ENCODE data around the gene FAM227A. TPM values are rescaled to one million over a fixed set of nuclear protein-coding genes. Genes with fewer than 3 reads are reported as not detected.
A peak's percentile ranks its signal among the peaks of the same experiment; 100 is the strongest.

FAM227A gene
- total RNA-seq (2014; rRNA removed; shearing (Covaris generic); ENCODE audit: low replicate concordance) = 3.7 and 14.4 TPM in 2 replicates

- Histone ChIP-seq H3K4me1 (ENCODE audit: low read length) (peaks cover 13% of the 10 kb centered on the region), H3K4me3 (ENCODE audit: low read length) (peak within 1 kb of the TSS; percentile 83), H3K27ac (ENCODE audit: low read length) (peak within 1 kb of the TSS; percentile 79), H3K9ac (ENCODE audit: low read length) (peak within 1 kb of the TSS; percentile 91), H2AFZ (ENCODE audit: low read length) (peak within 1 kb of the TSS; percentile 94), H4K20me1 (ENCODE audit: insufficient read depth, low read depth, low read length) (no peaks in the 10 kb centered on the region), H3K9me2 (replicated peaks; ENCODE audit: insufficient read depth, low read length) (no peaks in the 10 kb centered on the region), H3K36me3 (ENCODE audit: insufficient read depth, low read length) (no peaks in the 10 kb centered on the region), H3K9me3 (ENCODE audit: low read length) (no peaks in the 10 kb centered on the region), H3K4me2 (ENCODE audit: low read depth, low read length, poor library complexity, severe bottlenecking) (peak within 1 kb of the TSS; percentile 90), H3K79me2 (ENCODE audit: low read length) (peaks cover 31% of the 10 kb centered on the region), H3K27me3 (ENCODE audit: low read length) (no peaks in the 10 kb centered on the region)
- peak; percentile 96 for DNase-seq
Observed at GRCh38 chr22:38656256-38657044, at the start of gene FAM227A, which contains the start of gene CBY1. Gene FAM227A, minus strand, starts transcription at chr22:38656392. Its CDS starts 6,224 bp downstream, at chr22:38650168. Gene CBY1, plus strand, starts transcription at chr22:38656638. Its CDS starts 11,417 bp downstream, at chr22:38668055.

DNA sequence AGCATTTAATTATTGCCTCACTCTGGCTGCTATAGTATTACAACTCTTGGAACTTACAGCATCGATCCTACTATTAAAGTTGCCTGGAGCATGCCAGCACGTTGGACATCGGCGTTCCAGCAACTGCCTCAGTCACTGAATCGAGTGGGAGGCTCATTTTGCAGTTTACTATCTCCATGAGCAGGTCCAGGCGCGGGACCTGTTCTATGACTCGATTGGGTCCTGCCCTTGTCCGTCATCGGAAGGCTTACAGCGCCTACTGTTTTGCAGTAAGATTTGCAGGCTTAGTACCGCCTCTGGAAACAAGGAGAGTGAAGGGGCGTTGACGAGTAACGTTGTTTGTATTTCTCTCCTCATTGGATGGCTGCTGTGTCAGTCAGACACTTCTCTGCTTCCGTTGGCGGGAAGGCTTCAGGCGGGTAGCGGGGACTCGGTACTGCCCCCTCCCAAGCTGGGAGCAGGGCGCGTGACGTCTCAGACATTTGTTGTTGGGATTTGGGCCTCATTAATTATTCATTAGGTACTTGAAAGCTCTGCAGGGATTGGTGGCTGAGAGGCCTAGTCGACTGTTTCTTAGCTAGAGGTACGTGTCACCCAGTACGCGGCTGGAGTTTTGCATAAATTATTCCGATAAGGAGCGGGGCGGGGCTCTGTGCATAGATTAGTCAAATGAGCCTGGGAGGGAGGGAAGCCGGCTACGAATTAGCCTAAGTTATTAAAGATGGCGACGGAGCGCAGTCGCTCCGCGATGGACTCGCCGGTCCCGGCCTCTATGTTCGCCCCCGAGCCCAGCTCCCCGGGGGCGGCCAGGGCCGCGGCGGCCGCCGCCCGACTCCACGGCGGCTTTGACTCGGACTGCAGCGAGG is 49.3 kb upstream of the FAM227A start, which contains the start of gene GTPBP1:
GTPBP1 (plus strand) TSS at position 710 of the 866 bp plus-strand sequence; CDS start at position 722, 12 bp downstream.
- peak within 1 kb of the TSS; percentile 29 for H2AFZ ChIP-seq (ENCODE audit: low read length)

DNA sequence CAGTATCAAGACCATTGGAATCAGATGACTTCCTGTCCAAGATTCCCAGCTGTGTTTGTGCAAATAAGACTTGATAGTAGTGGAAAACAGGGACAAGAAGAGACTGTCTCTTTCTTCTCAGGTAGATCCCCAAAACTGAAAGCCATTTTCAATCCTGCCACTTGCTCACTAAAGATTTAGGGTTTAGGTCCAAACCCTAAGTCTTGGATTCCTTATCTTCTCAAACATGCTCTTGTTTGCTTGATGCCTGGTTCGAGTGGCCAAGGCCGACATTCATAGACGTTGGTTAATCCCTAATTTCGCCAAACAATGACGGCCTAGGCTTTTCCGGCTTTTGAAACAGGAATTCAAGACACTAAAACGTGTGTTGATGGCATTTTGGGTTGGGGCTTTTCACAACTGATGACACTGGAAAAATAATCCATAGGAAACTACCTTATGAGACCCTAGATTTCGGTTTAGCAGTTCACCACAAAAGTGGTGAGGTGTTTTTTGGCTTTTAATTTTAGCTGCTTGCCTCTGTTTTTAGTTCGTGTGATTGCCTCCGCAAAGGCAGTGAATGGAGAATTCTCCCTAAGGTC is 48.6 kb upstream of the FAM227A start:
- Histone ChIP-seq H3K9ac (ENCODE audit: low read length) (peak overlapping the region; percentile 66), H3K4me1 (ENCODE audit: low read length) (peaks cover 54% of the 10 kb centered on the region), H3K4me3 (ENCODE audit: low read length) (peak overlapping the region; percentile 70)

More for the DNA sequence above, 49.3 kb upstream of the FAM227A start, which contains the start of gene GTPBP1:
- Histone ChIP-seq H4K20me1 (ENCODE audit: insufficient read depth, low read depth, low read length) (peaks cover 24% of the 10 kb centered on the region), H3K27me3 (ENCODE audit: low read length) (no peaks in the 10 kb centered on the region), H3K9ac (ENCODE audit: low read length) (peak within 1 kb of the TSS; percentile 95), H3K9me2 (replicated peaks; ENCODE audit: insufficient read depth, low read length) (no peaks in the 10 kb centered on the region), H3K4me2 (ENCODE audit: low read depth, low read length, poor library complexity, severe bottlenecking) (peak within 1 kb of the TSS; percentile 97), H3K9me3 (ENCODE audit: low read length) (no peaks in the 10 kb centered on the region), H3K36me3 (ENCODE audit: insufficient read depth, low read length) (peaks cover 10% of the 10 kb centered on the region; the same call in 1 of the 2 replicates), H3K4me1 (ENCODE audit: low read length) (peaks cover 59% of the 10 kb centered on the region), H3K27ac (ENCODE audit: low read length) (peak within 1 kb of the TSS; percentile 81), H3K79me2 (ENCODE audit: low read length) (peaks cover 47% of the 10 kb centered on the region), H3K4me3 (ENCODE audit: low read length) (peak within 1 kb of the TSS; percentile 79)
- DNase-seq = peak; percentile 100

DNA sequence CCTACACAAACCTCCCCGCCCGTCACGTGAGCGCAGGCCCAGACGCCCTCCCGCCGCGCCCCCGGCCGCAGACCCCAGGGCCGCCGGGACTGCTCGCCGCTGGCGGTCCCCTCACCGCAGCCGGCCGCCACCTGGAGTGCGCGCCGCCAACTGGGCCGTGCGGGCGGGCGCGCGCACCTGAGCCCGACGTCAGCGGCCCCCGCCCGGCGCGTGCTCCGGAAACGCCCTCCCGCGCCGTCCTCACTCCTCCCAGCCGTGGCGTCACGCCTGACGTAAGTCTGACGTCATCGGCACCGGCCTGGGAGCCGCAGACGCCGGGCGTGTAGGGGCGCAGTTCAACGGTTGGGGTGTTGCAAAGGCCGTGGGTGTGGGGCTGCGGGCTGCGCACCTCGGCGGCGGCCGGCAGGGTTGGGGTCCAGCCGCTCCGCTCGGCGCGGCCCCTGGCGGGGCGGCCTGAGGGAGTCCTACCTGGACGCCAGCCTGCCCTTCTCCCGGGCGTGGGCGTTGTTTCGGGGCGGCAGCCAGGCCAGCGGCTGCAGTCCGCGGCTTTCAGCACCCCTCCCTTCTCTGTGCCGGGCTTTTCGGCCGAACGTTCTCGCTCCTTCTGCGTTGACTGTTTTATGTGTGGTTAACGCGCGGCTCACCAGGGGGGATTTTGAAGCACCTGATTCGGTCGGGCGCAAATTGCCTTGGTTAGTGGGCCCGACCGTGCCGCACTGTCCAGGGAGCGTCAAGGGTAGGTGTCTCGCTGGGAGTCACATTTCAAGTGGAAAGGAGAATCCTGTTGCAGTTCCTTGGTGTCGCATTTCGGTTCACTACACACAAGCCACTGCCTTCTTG is 44.8 kb upstream of the FAM227A start, which contains the start of gene JOSD1:
JOSD1 (minus strand) TSS at position 155 of the 840 bp plus-strand sequence. CDS start 956 bp downstream, outside the sequence.
- peaks cover 60% of the 10 kb centered on the region for H3K4me1 ChIP-seq (ENCODE audit: low read length)
- H3K4me3 ChIP-seq (ENCODE audit: low read length) = peak within 1 kb of the TSS; percentile 80
- peak within 1 kb of the TSS; percentile 92 for H3K9ac ChIP-seq (ENCODE audit: low read length)
- peak within 1 kb of the TSS; percentile 34; the same call in 1 of the 2 replicates for H2AFZ ChIP-seq (ENCODE audit: low read length)
- no peaks in the 10 kb centered on the region for H3K9me3 ChIP-seq (ENCODE audit: low read length)
- peaks cover 47% of the 10 kb centered on the region for H3K79me2 ChIP-seq (ENCODE audit: low read length)
- no peaks in the 10 kb centered on the region for H3K9me2 ChIP-seq (replicated peaks; ENCODE audit: insufficient read depth, low read length)
- H3K36me3 ChIP-seq (ENCODE audit: insufficient read depth, low read length) = no peaks in the 10 kb centered on the region; the same call in 1 of the 2 replicates
- H3K27ac ChIP-seq (ENCODE audit: low read length) = peak within 1 kb of the TSS; percentile 56
- no peaks in the 10 kb centered on the region for H4K20me1 ChIP-seq (ENCODE audit: insufficient read depth, low read depth, low read length)
- H3K4me2 ChIP-seq (ENCODE audit: low read depth, low read length, poor library complexity, severe bottlenecking) = peak within 1 kb of the TSS; percentile 87
- DNase-seq = peak; percentile 98
- H3K27me3 ChIP-seq (ENCODE audit: low read length) = no peaks in the 10 kb centered on the region

More for the DNA sequence above, 48.6 kb upstream of the FAM227A start:
- Histone ChIP-seq H3K36me3 (ENCODE audit: insufficient read depth, low read length) (peaks cover 3% of the 10 kb centered on the region; the same call in 1 of the 2 replicates), H3K4me2 (ENCODE audit: low read depth, low read length, poor library complexity, severe bottlenecking) (peak overlapping the region; percentile 97), H2AFZ (ENCODE audit: low read length) (peak overlapping the region; percentile 29), H3K79me2 (ENCODE audit: low read length) (peaks cover 47% of the 10 kb centered on the region), H3K9me2 (replicated peaks; ENCODE audit: insufficient read depth, low read length) (no peaks in the 10 kb centered on the region), H4K20me1 (ENCODE audit: insufficient read depth, low read depth, low read length) (peaks cover 17% of the 10 kb centered on the region; the same call in 1 of the 2 replicates), H3K27ac (ENCODE audit: low read length) (peak overlapping the region; percentile 81), H3K27me3 (ENCODE audit: low read length) (no peaks in the 10 kb centered on the region), H3K9me3 (ENCODE audit: low read length) (no peaks in the 10 kb centered on the region)
- no peak for DNase-seq

DNA sequence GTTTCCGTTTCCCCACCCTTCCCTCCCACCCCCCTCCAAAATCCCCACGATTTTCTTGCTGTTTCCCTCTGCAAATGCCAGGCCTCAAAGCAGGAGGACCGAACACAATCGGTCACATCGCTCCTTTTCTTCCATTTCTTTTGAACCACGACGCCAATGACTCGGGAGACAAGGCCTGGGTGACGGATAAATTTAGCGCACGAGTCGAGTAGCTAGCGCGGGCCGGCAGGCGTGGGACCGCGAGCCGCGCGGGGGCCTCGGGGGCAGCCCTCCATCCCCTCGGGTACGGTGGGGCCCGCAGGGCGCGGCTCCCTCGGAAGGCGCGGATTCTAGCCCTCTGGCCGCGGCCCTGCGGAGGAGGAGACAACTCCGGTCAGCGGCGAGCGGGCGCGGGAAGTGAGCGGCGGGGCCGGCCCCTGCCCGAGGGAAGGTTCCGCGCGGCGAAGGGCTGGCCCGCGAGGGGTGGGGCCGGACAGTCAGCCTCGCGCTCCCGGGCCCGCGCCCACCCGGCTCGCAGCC is 44.1 kb upstream of the FAM227A start:
- Histone ChIP-seq H3K9me3 (ENCODE audit: low read length) (no peaks in the 10 kb centered on the region), H3K4me1 (ENCODE audit: low read length) (peaks cover 60% of the 10 kb centered on the region), H4K20me1 (ENCODE audit: insufficient read depth, low read depth, low read length) (no peaks in the 10 kb centered on the region), H3K9ac (ENCODE audit: low read length) (peak overlapping the region; percentile 92), H3K27me3 (ENCODE audit: low read length) (no peaks in the 10 kb centered on the region), H3K79me2 (ENCODE audit: low read length) (peaks cover 50% of the 10 kb centered on the region), H3K4me3 (ENCODE audit: low read length) (peak overlapping the region; percentile 80), H2AFZ (ENCODE audit: low read length) (no peak overlapping the region), H3K36me3 (ENCODE audit: insufficient read depth, low read length) (no peaks in the 10 kb centered on the region; the same call in 1 of the 2 replicates), H3K27ac (ENCODE audit: low read length) (peak overlapping the region; percentile 56), H3K9me2 (replicated peaks; ENCODE audit: insufficient read depth, low read length) (no peaks in the 10 kb centered on the region), H3K4me2 (ENCODE audit: low read depth, low read length, poor library complexity, severe bottlenecking) (peak overlapping the region; percentile 87)
- DNase-seq = peak; percentile 67

DNA sequence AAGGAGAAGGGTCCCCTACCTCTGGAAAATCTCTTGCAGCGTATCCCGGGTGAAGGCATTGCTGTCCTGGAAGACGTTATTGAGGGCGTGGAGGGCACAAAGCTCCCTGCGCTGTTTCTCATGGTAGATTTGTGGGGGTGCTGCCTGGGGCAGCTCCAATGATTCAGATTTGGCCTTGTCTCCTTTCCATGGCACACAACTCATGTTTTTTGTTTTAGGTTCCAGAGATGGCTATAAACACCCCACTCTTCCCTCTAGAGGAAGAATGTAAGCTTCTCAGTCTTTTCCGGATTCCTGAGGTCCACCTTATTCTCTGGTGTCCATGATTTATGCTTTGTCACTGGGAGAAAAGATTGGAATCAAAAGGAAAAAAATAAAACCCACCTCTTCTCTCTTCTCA is 43.6 kb upstream of the FAM227A start:
- peak overlapping the region; percentile 80 for H3K4me3 ChIP-seq (ENCODE audit: low read length)
- no peaks in the 10 kb centered on the region for H3K9me2 ChIP-seq (replicated peaks; ENCODE audit: insufficient read depth, low read length)
- H3K4me1 ChIP-seq (ENCODE audit: low read length) = peaks cover 56% of the 10 kb centered on the region
- peak overlapping the region; percentile 87 for H3K4me2 ChIP-seq (ENCODE audit: low read depth, low read length, poor library complexity, severe bottlenecking)
- H2AFZ ChIP-seq (ENCODE audit: low read length) = no peak overlapping the region
- H3K9ac ChIP-seq (ENCODE audit: low read length) = peak overlapping the region; percentile 92
- H4K20me1 ChIP-seq (ENCODE audit: insufficient read depth, low read depth, low read length) = no peaks in the 10 kb centered on the region
- H3K27ac ChIP-seq (ENCODE audit: low read length) = peak overlapping the region; percentile 56; the same call in 1 of the 2 replicates
- no peak for DNase-seq
- H3K27me3 ChIP-seq (ENCODE audit: low read length) = no peaks in the 10 kb centered on the region
- no peaks in the 10 kb centered on the region; the same call in 1 of the 2 replicates for H3K36me3 ChIP-seq (ENCODE audit: insufficient read depth, low read length)
- peaks cover 56% of the 10 kb centered on the region for H3K79me2 ChIP-seq (ENCODE audit: low read length)
- no peaks in the 10 kb centered on the region for H3K9me3 ChIP-seq (ENCODE audit: low read length)

DNA sequence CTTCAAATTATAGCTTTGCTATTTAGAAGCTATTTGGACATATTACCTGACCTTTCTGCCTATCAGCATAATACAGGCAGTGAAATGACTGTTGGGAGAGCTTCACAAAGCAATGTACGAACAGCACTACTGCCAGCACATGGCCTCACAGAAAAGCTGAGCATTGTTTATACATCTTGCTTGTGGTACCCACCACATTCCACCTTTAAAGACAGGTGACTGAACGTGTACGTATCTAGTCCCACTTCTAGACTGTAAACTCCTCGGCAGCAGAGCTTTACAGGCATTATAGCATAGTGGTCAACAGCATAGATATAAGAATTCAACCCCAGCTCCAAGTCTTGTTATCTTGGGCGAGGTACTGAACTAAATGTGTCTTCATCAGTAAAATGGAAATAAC is 43.0 kb upstream of the FAM227A start:
- Histone ChIP-seq H3K9ac (ENCODE audit: low read length) (peak overlapping the region; percentile 92), H3K27me3 (ENCODE audit: low read length) (no peaks in the 10 kb centered on the region), H3K9me2 (replicated peaks; ENCODE audit: insufficient read depth, low read length) (no peaks in the 10 kb centered on the region), H4K20me1 (ENCODE audit: insufficient read depth, low read depth, low read length) (no peaks in the 10 kb centered on the region), H2AFZ (ENCODE audit: low read length) (no peak overlapping the region), H3K27ac (ENCODE audit: low read length) (no peak overlapping the region), H3K4me2 (ENCODE audit: low read depth, low read length, poor library complexity, severe bottlenecking) (peak overlapping the region; percentile 87), H3K4me1 (ENCODE audit: low read length) (peaks cover 51% of the 10 kb centered on the region), H3K9me3 (ENCODE audit: low read length) (no peaks in the 10 kb centered on the region), H3K4me3 (ENCODE audit: low read length) (peak overlapping the region; percentile 80), H3K36me3 (ENCODE audit: insufficient read depth, low read length) (no peaks in the 10 kb centered on the region; the same call in 1 of the 2 replicates), H3K79me2 (ENCODE audit: low read length) (peaks cover 59% of the 10 kb centered on the region)
- no peak for DNase-seq

All from Karpas-422 (cell line).